CD14-positive monocyte (primary cell): ENCODE measurements around the gene ROBO4. TPM values are rescaled to one million over a fixed set of nuclear protein-coding genes. Genes with fewer than 3 reads are reported as not detected.

Experiments
- DNase-seq, 3 donors: peaks; one replicate each; pipeline ENCODE4 v3.0.0-alpha.2; 2011 to 2022
- H2AFZ ChIP-seq: 2 replicates; pipeline ENCODE4 v1.6.0; 2012; ENCODE audit warnings: mild to moderate bottlenecking, low read depth, low read length, inconsistent platforms; ENCODE audit not compliant: insufficient read depth, poor library complexity, severe bottlenecking
- H3K27ac ChIP-seq, 2 donors: 1 replicate in 1 of 2; 2 replicates in 1 of 2; pipeline ENCODE4 v1.5.1; 2012 to 2013; ENCODE audit warnings: low read length in 2 of 2, control low read depth in 1 of 2, inconsistent platforms in 1 of 2, low read depth in 1 of 2, mild to moderate bottlenecking in 1 of 2
- H3K27me3 ChIP-seq, 2 donors: one replicate each; pipeline versions ENCODE4 v1.6.0 to v1.6.1; 2011 to 2013; ENCODE audit warnings: low read length in 2 of 2; ENCODE audit not compliant: control insufficient read depth in 2 of 2, insufficient read depth in 2 of 2
- H3K36me3 ChIP-seq, 2 donors: replicated peaks in 1 of 2; 1 replicate in 1 of 2; 2 replicates in 1 of 2; pipeline versions ENCODE4 v1.5.1 to v1.6.1; 2012 to 2013; ENCODE audit warnings: low read length in 2 of 2, control low read depth in 1 of 2, inconsistent platforms in 1 of 2, mild to moderate bottlenecking in 1 of 2; ENCODE audit not compliant: insufficient read depth in 2 of 2, control insufficient read depth in 1 of 2
- H3K4me1 ChIP-seq, 2 donors: 1 replicate in 1 of 2; 2 replicates in 1 of 2; pipeline versions ENCODE4 v1.5.1 to v1.6.1; 2012 to 2013; ENCODE audit warnings: low read length in 2 of 2, control low read depth in 1 of 2, inconsistent platforms in 1 of 2, mild to moderate bottlenecking in 1 of 2, moderate library complexity in 1 of 2; ENCODE audit not compliant: insufficient read depth in 2 of 2, control insufficient read depth in 1 of 2
- H3K4me2 ChIP-seq: replicated peaks from 2 replicates; pipeline ENCODE3; 2012; ENCODE audit warnings: low read length, moderate library complexity, mild to moderate bottlenecking; ENCODE audit not compliant: poor library complexity, severe bottlenecking; ENCODE audit errors: extremely low read depth
- H3K4me3 ChIP-seq, 3 experiments: fragments of 200-600 bp in 1 of 3; sonication (generic) in 1 of 3; replicated peaks in 1 of 3; 1 replicate in 2 of 3; 2 replicates in 1 of 3; pipeline ENCODE4 v1.5.1; 2011 to 2013; ENCODE audit warnings: low read length in 3 of 3, mild to moderate bottlenecking in 3 of 3, control low read depth in 2 of 3, low read depth in 2 of 3, inconsistent platforms in 1 of 3, moderate library complexity in 1 of 3
- H3K79me2 ChIP-seq: 2 replicates; pipeline ENCODE4 v1.6.0; 2012; ENCODE audit warnings: mild to moderate bottlenecking, control low read depth, inconsistent platforms, low read length, moderate library complexity; ENCODE audit not compliant: insufficient read depth
- H3K9ac ChIP-seq: 2 replicates; pipeline ENCODE4 v1.6.0; 2017; ENCODE audit warnings: low read length, mild to moderate bottlenecking; ENCODE audit not compliant: insufficient read depth, poor library complexity, severe bottlenecking
- H3K9me3 ChIP-seq, 2 donors: replicated peaks in 1 of 2; 1 replicate in 1 of 2; 2 replicates in 1 of 2; pipeline versions ENCODE4 v1.5.1 to v1.6.1; 2012 to 2013; ENCODE audit warnings: low read length in 2 of 2, control low read depth in 1 of 2; ENCODE audit not compliant: control insufficient read depth in 1 of 2, insufficient read depth in 1 of 2
- H4K20me1 ChIP-seq: 2 replicates; pipeline ENCODE4 v1.6.0; 2012; ENCODE audit warnings: mild to moderate bottlenecking, low read length, control low read depth, moderate library complexity; ENCODE audit not compliant: insufficient read depth
- H3K27ac Mint-ChIP-seq, 7 donors: one replicate each; pipeline ENCODE4 v1.8.0; 2020; ENCODE audit warnings: mild to moderate bottlenecking in 7 of 7, mixed read lengths in 7 of 7, moderate library complexity in 6 of 7, inconsistent platforms in 2 of 7
- H3K27me3 Mint-ChIP-seq, 3 donors: one replicate each; pipeline ENCODE4 v1.8.0; 2021 to 2022; ENCODE audit warnings: low read depth in 3 of 3, mild to moderate bottlenecking in 3 of 3, mixed read lengths in 3 of 3, moderate library complexity in 3 of 3, inconsistent platforms in 1 of 3
- H3K36me3 Mint-ChIP-seq, 2 donors: one replicate each; pipeline ENCODE4 v1.8.0; 2020; ENCODE audit warnings: mixed read lengths in 2 of 2, inconsistent platforms in 1 of 2, mild to moderate bottlenecking in 1 of 2
- H3K4me1 Mint-ChIP-seq: one replicate; pipeline ENCODE4 v1.8.0; 2020; ENCODE audit warnings: mild to moderate bottlenecking, mixed read lengths
- H3K4me3 Mint-ChIP-seq, 2 donors: one replicate each; pipeline ENCODE4 v1.8.0; 2020; ENCODE audit warnings: mild to moderate bottlenecking in 2 of 2, mixed read lengths in 2 of 2, moderate library complexity in 1 of 2
- H3K9me3 Mint-ChIP-seq, 7 donors: one replicate each; pipeline ENCODE4 v1.8.0; 2020 to 2022; ENCODE audit warnings: mixed read lengths in 7 of 7, mild to moderate bottlenecking in 6 of 7, moderate library complexity in 6 of 7, inconsistent platforms in 2 of 7
- WGBS: methylation state at CpG from one replicate; pipeline ENCODE4 v1.1.5; 2013; ENCODE audit warnings: missing lambda C conversion rate; ENCODE audit not compliant: insufficient coverage; 5-methylcytosine and 5-hydroxymethylcytosine counted together
- intact Hi-C, 2 donors: fragments of 100-400 bp; cut with micrococcal nuclease; formaldehyde crosslinking; loops; one replicate each; pipeline versions ENCODE4 v1.15.0 to v1.15.1; 2023
- polyA plus RNA-seq, 3 donors: library from polyadenylated mRNA; depleted of rRNA in 1 of 3; unstranded in 2 of 3; stranded (reverse) in 1 of 3; fragments of 300-500 nt in 2 of 3; fragments of >200 nt in 1 of 3; fragmentation: Illumina TruSeq in 2 of 3; gene quantifications; 1 replicate in 2 of 3; 2 replicates in 1 of 3; pipeline ENCODE4 v1.2.3, GENCODE V29; 2012 to 2021
- TF ChIP-seq, protein P1 (sequence below): fragments of 200-600 bp; IDR thresholded peaks from one replicate; pipeline ENCODE4 v1.8.0; 2022; ENCODE audit warnings: antibody characterized with exemption, mild to moderate bottlenecking

The ROBO4 gene
- polyA plus RNA-seq, 3 donors: 0.19 to 0.20 TPM; not detected in 1

GRCh38 chr11:124880958-124881357 lies 16.7 kb downstream of the ROBO4 start:
- Mint-ChIP-seq H3K4me3 (no peak overlapping the region), H3K9me3 (peaks cover 0 to 8% (median 0%) of the 10 kb centered on the region in 7 donors), H3K4me1 (peaks cover 23% of the 10 kb centered on the region), H3K27me3 (peaks cover 15 to 28% (median 20%) of the 10 kb centered on the region in 3 donors), H3K27ac (no peak overlapping the region), H3K36me3 (no peaks in the 10 kb centered on the region)
- Histone ChIP-seq H3K27me3 (peaks cover 0 to 14% of the 10 kb centered on the region in 2 donors), H4K20me1 (no peaks in the 10 kb centered on the region), H2AFZ (no peak overlapping the region), H3K4me1 (peaks cover 11 to 16% of the 10 kb centered on the region in 2 donors), H3K79me2 (no peaks in the 10 kb centered on the region), H3K4me2 (no peak overlapping the region), H3K9me3 (no peaks in the 10 kb centered on the region), H3K27ac (no peak overlapping the region), H3K4me3 (no peak overlapping the region), H3K9ac (no peak overlapping the region), H3K36me3 (no peaks in the 10 kb centered on the region)
- TF ChIP-seq, protein P1, sequence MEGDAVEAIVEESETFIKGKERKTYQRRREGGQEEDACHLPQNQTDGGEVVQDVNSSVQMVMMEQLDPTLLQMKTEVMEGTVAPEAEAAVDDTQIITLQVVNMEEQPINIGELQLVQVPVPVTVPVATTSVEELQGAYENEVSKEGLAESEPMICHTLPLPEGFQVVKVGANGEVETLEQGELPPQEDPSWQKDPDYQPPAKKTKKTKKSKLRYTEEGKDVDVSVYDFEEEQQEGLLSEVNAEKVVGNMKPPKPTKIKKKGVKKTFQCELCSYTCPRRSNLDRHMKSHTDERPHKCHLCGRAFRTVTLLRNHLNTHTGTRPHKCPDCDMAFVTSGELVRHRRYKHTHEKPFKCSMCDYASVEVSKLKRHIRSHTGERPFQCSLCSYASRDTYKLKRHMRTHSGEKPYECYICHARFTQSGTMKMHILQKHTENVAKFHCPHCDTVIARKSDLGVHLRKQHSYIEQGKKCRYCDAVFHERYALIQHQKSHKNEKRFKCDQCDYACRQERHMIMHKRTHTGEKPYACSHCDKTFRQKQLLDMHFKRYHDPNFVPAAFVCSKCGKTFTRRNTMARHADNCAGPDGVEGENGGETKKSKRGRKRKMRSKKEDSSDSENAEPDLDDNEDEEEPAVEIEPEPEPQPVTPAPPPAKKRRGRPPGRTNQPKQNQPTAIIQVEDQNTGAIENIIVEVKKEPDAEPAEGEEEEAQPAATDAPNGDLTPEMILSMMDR: no peak
- no CpG with 5 or more reads among the region's 3 CpGs for WGBS
- intact Hi-C loops: no loop called here
- no peak for DNase-seq

GRCh38 chr11:124880290-124880611 lies 17.4 kb downstream of the ROBO4 start:
- no peak overlapping the region for H3K27ac Mint-ChIP-seq

More at GRCh38 chr11:124880290-124880611, 17.4 kb downstream of the ROBO4 start:
- DNase-seq: no peak
- Histone ChIP-seq H3K4me2 (no peak overlapping the region), H3K9me3 (no peaks in the 10 kb centered on the region), H3K9ac (no peak overlapping the region), H3K4me1 (peaks cover 15 to 20% of the 10 kb centered on the region in 2 donors), H2AFZ (no peak overlapping the region), H4K20me1 (no peaks in the 10 kb centered on the region), H3K4me3 (no peak overlapping the region), H3K79me2 (no peaks in the 10 kb centered on the region), H3K36me3 (no peaks in the 10 kb centered on the region), H3K27ac (no peak overlapping the region), H3K27me3 (peaks cover 5 to 21% of the 10 kb centered on the region in 2 donors)
- intact Hi-C loops: no loop called here
- Mint-ChIP-seq H3K4me3 (no peak overlapping the region), H3K27me3 (peaks cover 22 to 34% (median 26%) of the 10 kb centered on the region in 3 donors), H3K4me1 (peaks cover 30% of the 10 kb centered on the region), H3K9me3 (peaks cover 0 to 12% (median 1%) of the 10 kb centered on the region in 7 donors), H3K36me3 (no peaks in the 10 kb centered on the region)
- 24% methylated on average over 7 of the region's 10 CpGs for WGBS
- TF ChIP-seq, protein P1: no peak
